PC-9 (cell line): Measurements from ENCODE around the gene MOB3A. TPM values are rescaled to one million over a fixed set of nuclear protein-coding genes. Genes with fewer than 3 reads are reported as not detected.

Experiments used
- BruUV-seq: library from RNA; stranded (reverse); fragments of 400-500 nt; replicated peaks from 2 replicates; lab custom pipeline; 2021; lab: Mats Ljungman, UMichigan
- CTCF ChIA-PET: fragments of 300-600 bp; sonication (Branson Sonifier 250); formaldehyde crosslinking; loops from one replicate; lab custom pipeline; 2022; ENCODE audit warnings: antibody characterized with exemption; lab: Charles Lee
- POLR2A ChIA-PET: fragments of 300-600 bp; sonication (Branson Sonifier 250); formaldehyde crosslinking; loops from one replicate; lab custom pipeline; 2022; ENCODE audit warnings: antibody characterized with exemption; ENCODE audit not compliant: unreplicated experiment; lab: Charles Lee
- DNase-seq, 2 experiments: peaks; one replicate each; pipeline versions ENCODE4 v3.0.0 to v3.0.0-alpha.2; 2015 to 2022; ENCODE audit warnings: mixed read lengths in 1 of 2
- H2AFZ ChIP-seq: fragments of 200-600 bp; sonication (generic); 2 replicates; pipeline ENCODE4 v1.8.1; 2017; ENCODE audit warnings: antibody characterized with exemption
- H3F3A ChIP-seq: fragments of 200-600 bp; sonication (generic); 2 replicates; pipeline ENCODE4 v1.8.1; 2017; ENCODE audit warnings: antibody characterized with exemption, mild to moderate bottlenecking, low read depth; ENCODE audit not compliant: insufficient read depth
- H3K27ac ChIP-seq: fragments of 200-600 bp; sonication (generic); 2 replicates; pipeline ENCODE4 v1.6.1; 2016; ENCODE audit warnings: mixed run types
- H3K27me3 ChIP-seq: fragments of 200-600 bp; sonication (generic); 2 replicates; pipeline ENCODE4 v1.6.1; 2016; ENCODE audit warnings: low read depth, mixed run types; ENCODE audit not compliant: insufficient read depth
- H3K36me3 ChIP-seq: fragments of 200-600 bp; sonication (generic); 2 replicates; pipeline ENCODE4 v1.6.1; 2016; ENCODE audit warnings: low read depth, mixed run types
- H3K4me1 ChIP-seq: fragments of 200-600 bp; sonication (generic); replicated peaks from 2 replicates; pipeline ENCODE4 v1.6.1; 2016; ENCODE audit warnings: mixed run types; ENCODE audit not compliant: insufficient read depth
- H3K4me2 ChIP-seq: fragments of 200-600 bp; sonication (generic); 2 replicates; pipeline ENCODE4 v1.6.1; 2017; ENCODE audit warnings: mixed run types
- H3K4me3 ChIP-seq: fragments of 200-600 bp; sonication (generic); 2 replicates; pipeline ENCODE4 v1.6.1; 2016; ENCODE audit warnings: mixed run types
- H3K79me2 ChIP-seq: fragments of 200-600 bp; sonication (generic); 2 replicates; pipeline ENCODE4 v1.6.1; 2017; ENCODE audit warnings: low read depth, mixed run types
- H3K9me2 ChIP-seq: fragments of 200-600 bp; sonication (generic); 2 replicates; pipeline ENCODE4 v1.8.1; 2017; ENCODE audit warnings: mild to moderate bottlenecking; ENCODE audit not compliant: insufficient read depth
- H3K9me3 ChIP-seq: fragments of 200-600 bp; sonication (generic); 2 replicates; pipeline ENCODE4 v1.8.1; 2016; ENCODE audit warnings: low read depth; ENCODE audit not compliant: insufficient read depth
- H4K20me1 ChIP-seq: fragments of 200-600 bp; sonication (generic); 2 replicates; pipeline ENCODE4 v1.8.1; 2017; ENCODE audit not compliant: insufficient read depth
- EZH2 ChIP-seq: fragments of 200-600 bp; sonication (generic); IDR thresholded peaks from 2 replicates; pipeline ENCODE4 v1.8.0; 2017; ENCODE audit warnings: antibody characterized with exemption, low read depth
- intact Hi-C: fragments of 100-400 bp; cut with micrococcal nuclease; formaldehyde crosslinking; loops from one replicate; pipeline ENCODE4 v1.10.0; 2022; ENCODE audit not compliant: unreplicated experiment
- total RNA-seq: library from RNA; stranded (reverse); gene quantifications from 2 replicates; pipeline ENCODE4 v1.2.3, GENCODE V29; 2021
- TF ChIP-seq, protein P1 (sequence below): fragments of 200-600 bp; sonication (generic); conservative IDR thresholded peaks from 2 replicates; pipeline ENCODE4 v1.6.1; 2017; ENCODE audit warnings: mixed run types, antibody characterized with exemption, mild to moderate bottlenecking, moderate library complexity

MOB3A gene
- total RNA-seq, 1 experiment from 2014 or later = 28.9 TPM

DNA sequence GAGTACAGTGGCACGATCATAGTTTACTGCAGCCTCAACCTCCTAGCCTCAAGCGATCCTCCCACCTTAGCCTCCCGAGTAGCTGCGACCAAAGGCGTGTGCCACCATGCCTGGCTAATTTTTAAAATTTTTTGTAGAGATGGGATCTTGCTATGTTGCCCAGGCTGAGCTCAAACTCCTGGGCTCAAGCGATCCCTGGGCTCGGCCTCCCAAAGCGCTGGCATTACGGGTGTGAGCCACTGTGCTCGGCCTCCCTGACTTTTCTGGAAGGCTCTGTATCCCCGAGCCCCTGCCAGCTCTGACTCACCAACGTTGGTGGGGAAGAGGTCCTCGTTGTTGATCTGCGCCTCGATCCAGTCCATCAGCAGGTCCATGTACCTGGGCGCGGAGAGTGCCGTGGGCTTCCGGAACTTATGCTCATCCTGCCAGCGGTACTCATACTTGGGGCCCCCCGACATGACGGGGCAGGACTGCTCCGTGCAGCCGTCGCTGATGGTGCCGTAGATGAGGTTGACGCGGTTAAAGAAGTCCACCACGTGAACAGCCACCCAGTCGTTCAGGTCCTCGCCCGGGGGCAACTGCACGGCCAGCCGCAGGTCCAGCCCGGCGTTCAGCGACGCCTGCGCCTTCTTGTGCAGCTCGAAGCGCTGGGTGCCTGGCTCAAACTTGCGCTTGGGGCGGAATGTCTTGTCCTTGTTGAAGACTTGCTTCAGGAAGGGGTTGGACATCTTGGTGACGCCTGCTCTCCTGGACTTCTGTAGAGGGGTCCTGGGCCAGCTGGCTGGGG, 18.1 kb downstream of the MOB3A start:
- no peaks in the 10 kb centered on the region for H3K36me3 ChIP-seq
- no peaks in the 10 kb centered on the region for H4K20me1 ChIP-seq
- H3K4me3 ChIP-seq = no peak overlapping the region
- H3K4me1 ChIP-seq = no peaks in the 10 kb centered on the region
- H3F3A ChIP-seq = no peaks in the 10 kb centered on the region
- H3K79me2 ChIP-seq = no peaks in the 10 kb centered on the region
- no peak for DNase-seq
- no TSS peak for BruUV-seq
- intact Hi-C loops = no loop called here
- no peaks in the 10 kb centered on the region for H3K27me3 ChIP-seq
- no peak overlapping the region for H2AFZ ChIP-seq
- no peaks in the 10 kb centered on the region for H3K9me2 ChIP-seq
- ChIA-PET POLR2A (interaction anchor here (0.6 kb wide), 1 partner anchor 74 kb away, joined by 11 read pairs; no protein-coding TSS in a partner anchor), CTCF (no interaction called here)
- no peak overlapping the region for H3K4me2 ChIP-seq
- H3K9me3 ChIP-seq = no peaks in the 10 kb centered on the region
- TF ChIP-seq, protein P1, sequence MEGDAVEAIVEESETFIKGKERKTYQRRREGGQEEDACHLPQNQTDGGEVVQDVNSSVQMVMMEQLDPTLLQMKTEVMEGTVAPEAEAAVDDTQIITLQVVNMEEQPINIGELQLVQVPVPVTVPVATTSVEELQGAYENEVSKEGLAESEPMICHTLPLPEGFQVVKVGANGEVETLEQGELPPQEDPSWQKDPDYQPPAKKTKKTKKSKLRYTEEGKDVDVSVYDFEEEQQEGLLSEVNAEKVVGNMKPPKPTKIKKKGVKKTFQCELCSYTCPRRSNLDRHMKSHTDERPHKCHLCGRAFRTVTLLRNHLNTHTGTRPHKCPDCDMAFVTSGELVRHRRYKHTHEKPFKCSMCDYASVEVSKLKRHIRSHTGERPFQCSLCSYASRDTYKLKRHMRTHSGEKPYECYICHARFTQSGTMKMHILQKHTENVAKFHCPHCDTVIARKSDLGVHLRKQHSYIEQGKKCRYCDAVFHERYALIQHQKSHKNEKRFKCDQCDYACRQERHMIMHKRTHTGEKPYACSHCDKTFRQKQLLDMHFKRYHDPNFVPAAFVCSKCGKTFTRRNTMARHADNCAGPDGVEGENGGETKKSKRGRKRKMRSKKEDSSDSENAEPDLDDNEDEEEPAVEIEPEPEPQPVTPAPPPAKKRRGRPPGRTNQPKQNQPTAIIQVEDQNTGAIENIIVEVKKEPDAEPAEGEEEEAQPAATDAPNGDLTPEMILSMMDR = no peak
- TF ChIP-seq EZH2 = no peak
- H3K27ac ChIP-seq = no peak overlapping the region

DNA sequence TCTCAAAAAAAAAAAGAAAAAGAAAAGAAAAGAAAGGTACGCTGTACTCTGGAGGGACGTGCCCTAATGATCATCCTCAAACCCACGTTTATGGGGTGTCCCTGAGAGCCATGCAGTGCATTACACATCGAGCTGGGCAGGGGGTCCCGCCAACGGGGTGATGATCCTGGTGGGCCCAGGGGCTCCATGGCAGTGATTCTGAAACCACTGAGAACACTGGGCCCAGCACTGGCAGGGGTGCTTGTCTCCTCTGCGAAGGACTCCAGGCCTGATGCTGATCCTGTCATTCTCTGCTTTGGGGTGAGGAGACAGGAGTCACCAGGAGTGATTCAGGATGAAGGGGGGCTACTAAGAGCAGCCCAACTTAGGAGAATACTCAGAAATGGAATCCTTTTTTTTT, 18.7 kb downstream of the MOB3A start:
- TF ChIP-seq, protein P1 = no peak
- no peak for TF ChIP-seq EZH2
- H3K27me3 ChIP-seq = no peaks in the 10 kb centered on the region
- H3K9me2 ChIP-seq = no peaks in the 10 kb centered on the region
- BruUV-seq = no TSS peak
- H2AFZ ChIP-seq = no peak overlapping the region
- no peaks in the 10 kb centered on the region for H3K36me3 ChIP-seq
- H3K4me3 ChIP-seq = no peak overlapping the region
- no peaks in the 10 kb centered on the region for H3K9me3 ChIP-seq
- H3K4me1 ChIP-seq = no peaks in the 10 kb centered on the region
- H3K27ac ChIP-seq = no peak overlapping the region
- no peaks in the 10 kb centered on the region for H3F3A ChIP-seq
- H3K4me2 ChIP-seq = no peak overlapping the region
- no peaks in the 10 kb centered on the region for H3K79me2 ChIP-seq
- no peak for DNase-seq
- CTCF ChIA-PET = no interaction called here
- POLR2A ChIA-PET = no interaction called here
- intact Hi-C loops = no loop called here
- no peaks in the 10 kb centered on the region for H4K20me1 ChIP-seq

DNA sequence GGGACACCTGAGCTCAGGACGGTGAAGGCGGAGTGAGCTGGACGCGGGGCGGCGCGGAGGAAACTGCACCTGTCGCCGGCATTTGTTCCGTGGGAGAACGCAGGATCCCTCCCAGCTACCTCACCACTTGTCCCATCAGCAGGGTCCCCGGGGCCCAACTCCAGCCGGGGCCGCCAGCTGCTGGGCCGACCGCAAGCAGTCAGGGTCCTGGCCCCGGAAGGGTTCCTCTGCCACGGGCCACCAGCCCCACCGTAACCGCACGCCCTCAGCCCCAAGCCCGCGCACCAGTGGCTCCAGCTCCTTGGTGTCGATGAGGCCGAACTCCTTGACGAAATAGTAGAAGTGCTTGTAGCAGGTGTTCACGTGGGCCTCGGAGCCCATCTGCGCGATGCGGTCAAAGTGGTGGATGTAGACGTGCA, 19.6 kb downstream of the MOB3A start:
- no peaks in the 10 kb centered on the region for H3K36me3 ChIP-seq
- no TSS peak for BruUV-seq

More for the DNA sequence above, 19.6 kb downstream of the MOB3A start:
- intact Hi-C loops = no loop called here
- Histone ChIP-seq H2AFZ (no peak overlapping the region), H3F3A (no peaks in the 10 kb centered on the region), H3K79me2 (no peaks in the 10 kb centered on the region), H3K9me3 (no peaks in the 10 kb centered on the region), H3K4me3 (no peak overlapping the region), H3K4me2 (no peak overlapping the region), H3K27ac (no peak overlapping the region), H3K27me3 (no peaks in the 10 kb centered on the region), H4K20me1 (no peaks in the 10 kb centered on the region), H3K9me2 (no peaks in the 10 kb centered on the region), H3K4me1 (no peaks in the 10 kb centered on the region)
- ChIA-PET POLR2A (no interaction called here), CTCF (no interaction called here)
- DNase-seq = no peak
- TF ChIP-seq, protein P1 = no peak
- TF ChIP-seq EZH2 = no peak
